ENCODE data around the gene MCHR1. TPM values are rescaled to one million over a fixed set of nuclear protein-coding genes. Genes with fewer than 3 reads are reported as not detected.
A peak's percentile ranks its signal among the peaks of the same experiment; 100 is the strongest.
"Not testable (repeated sequence)": the region's sequence is repeated elsewhere in the genome, so short reads cannot be mapped to it uniquely, and the experiment has no call there.

MCHR1 gene
- total RNA-seq, 1 experiment from 2014 or later: not detected

DNA sequence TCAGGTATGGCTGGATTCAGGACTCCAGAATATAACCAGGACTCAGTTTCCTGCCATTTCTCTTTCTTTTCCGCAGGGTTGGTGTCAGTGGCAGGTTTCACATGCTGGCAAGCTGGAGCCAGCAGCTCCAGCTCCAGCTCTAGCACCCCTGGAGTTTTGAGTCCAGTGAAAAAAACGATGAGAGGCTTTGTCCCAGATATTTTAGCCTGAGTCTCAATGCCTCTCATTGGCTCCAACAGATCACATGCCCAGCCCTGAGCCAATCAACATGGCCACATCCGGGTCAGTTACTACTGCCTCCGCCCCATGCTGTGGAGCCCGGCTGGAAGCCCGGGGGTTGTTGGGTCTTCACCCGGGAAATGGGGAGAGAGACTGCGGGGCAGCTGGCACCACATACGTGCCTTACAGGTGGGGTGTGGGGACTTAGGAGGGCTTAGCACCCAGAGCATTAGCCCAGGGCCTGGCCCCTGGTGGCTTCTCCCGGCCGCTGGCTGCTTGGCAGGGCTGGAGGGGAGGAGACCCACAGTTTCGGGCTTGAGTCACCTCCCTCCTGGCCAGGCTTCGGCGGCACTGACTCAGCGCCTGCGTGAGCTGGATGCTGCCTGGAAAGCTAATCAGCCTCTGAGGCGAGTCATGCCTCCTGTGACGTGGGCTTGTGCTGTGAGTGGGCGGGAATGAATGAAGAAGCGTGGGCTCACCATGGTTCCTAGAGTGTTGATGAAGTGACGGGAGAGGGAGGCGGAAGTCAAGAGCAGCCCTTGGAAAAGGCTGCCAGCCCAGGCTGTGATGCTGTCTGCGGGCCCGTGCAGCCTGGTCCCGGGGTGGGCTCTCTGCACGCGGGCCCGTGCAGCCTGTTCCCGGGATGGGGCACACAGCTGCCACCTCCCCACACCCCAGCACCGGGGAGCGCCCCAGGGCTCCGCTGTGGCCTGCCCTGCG is 27.5 kb upstream of the MCHR1 start:
- in situ Hi-C loops (cut with HindIII; ENCODE audit: low pct_unique_long_range_greater_than_20kb, low sequenced_read_pairs): no loop called here
- peak; percentile 100 for DNase-seq (ENCODE audit: low read depth)

DNA sequence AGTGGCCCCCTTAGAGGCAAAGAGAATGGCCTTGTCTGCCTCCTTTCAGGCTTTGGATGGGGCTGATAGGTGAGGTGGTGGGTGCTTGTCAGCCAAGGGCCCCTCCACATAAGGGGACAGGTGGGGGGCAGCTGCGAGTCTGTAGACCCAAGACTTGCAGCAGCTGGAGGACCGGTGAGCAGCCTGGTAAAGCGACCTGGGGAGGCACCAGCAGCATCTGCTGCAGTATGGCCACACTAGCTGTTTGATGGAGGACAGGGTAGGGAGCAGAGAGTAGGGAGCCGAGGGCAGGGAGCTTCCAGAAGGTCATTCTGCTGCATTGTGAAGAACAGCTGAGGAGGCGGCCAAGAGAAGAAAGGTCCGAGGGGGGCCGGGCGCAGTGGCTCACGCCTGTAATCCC is 25.9 kb upstream of the MCHR1 start:
- in situ Hi-C loops (cut with HindIII; ENCODE audit: low pct_unique_long_range_greater_than_20kb, low sequenced_read_pairs): no loop called here

GRCh38 chr22:40654522-40655167 is 24.6 kb upstream of the MCHR1 start:
- peak; percentile 85 for DNase-seq (ENCODE audit: low read depth)
- in situ Hi-C loops (cut with HindIII; ENCODE audit: low pct_unique_long_range_greater_than_20kb, low sequenced_read_pairs): no loop called here

More for the DNA sequence above, 25.9 kb upstream of the MCHR1 start:
- DNase-seq (ENCODE audit: low read depth): no peak

GRCh38 chr22:40655941-40656340 is 23.3 kb upstream of the MCHR1 start:
- DNase-seq (ENCODE audit: low read depth); in situ Hi-C loops (cut with HindIII; ENCODE audit: low pct_unique_long_range_greater_than_20kb, low sequenced_read_pairs): not testable (repeated sequence)

- in situ Hi-C loops (cut with HindIII; ENCODE audit: low pct_unique_long_range_greater_than_20kb, low sequenced_read_pairs); DNase-seq (ENCODE audit: low read depth): not testable (repeated sequence)
These were observed 22.6 kb upstream of the MCHR1 start for GRCh38 chr22:40656651-40657050.

GRCh38 chr22:40659166-40659565 is 20.1 kb upstream of the MCHR1 start:
- no peak for DNase-seq (ENCODE audit: low read depth)
- in situ Hi-C loops (cut with HindIII; ENCODE audit: low pct_unique_long_range_greater_than_20kb, low sequenced_read_pairs): no loop called here

DNA sequence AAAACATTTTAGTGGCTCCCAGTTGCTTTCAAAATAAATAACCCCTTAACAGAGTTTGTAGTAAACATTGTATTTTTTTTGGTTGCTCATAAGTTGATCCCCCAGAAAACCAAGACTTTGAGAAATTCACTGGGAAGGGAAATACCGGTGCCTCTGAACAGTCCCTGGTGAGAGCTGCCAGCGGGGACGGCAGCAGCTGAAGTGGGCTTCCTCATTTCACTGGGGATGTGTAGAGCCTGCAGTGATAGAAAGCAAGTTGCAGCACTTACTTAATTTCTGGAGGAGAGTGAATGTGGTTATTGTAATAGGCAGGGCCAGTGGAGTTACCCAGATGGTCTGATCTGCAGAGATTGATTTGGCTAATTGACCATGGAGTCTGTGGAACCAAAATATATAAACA is 18.6 kb upstream of the MCHR1 start:
- DNase-seq (ENCODE audit: low read depth): no peak
- in situ Hi-C loops (cut with HindIII; ENCODE audit: low pct_unique_long_range_greater_than_20kb, low sequenced_read_pairs): no loop called here

GRCh38 chr22:40661671-40662070 is 17.6 kb upstream of the MCHR1 start:
- no peak for DNase-seq (ENCODE audit: low read depth)
- in situ Hi-C loops (cut with HindIII; ENCODE audit: low pct_unique_long_range_greater_than_20kb, low sequenced_read_pairs): no loop called here

DNA sequence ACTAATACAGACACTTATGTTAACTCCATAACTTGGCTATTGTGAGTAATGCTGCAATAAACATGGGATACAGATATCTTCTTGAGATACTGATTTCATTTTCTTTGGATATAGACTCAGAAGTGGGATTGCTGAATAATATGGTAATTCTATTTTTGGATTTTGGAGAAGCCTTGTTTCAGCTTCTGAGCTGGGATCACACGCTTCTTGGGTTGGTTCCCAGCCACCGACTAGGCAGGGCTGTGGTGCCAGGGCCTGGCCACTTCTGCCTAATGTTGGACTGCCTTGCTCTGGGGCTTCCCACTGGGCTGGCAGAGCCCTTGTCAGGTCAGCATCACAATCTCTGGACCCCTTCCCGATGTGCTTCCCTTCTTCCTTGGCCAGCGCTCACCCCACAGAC is 14.0 kb upstream of the MCHR1 start:
- in situ Hi-C loops (cut with HindIII; ENCODE audit: low pct_unique_long_range_greater_than_20kb, low sequenced_read_pairs): no loop called here
- no peak for DNase-seq (ENCODE audit: low read depth)

- in situ Hi-C loops (cut with HindIII; ENCODE audit: low pct_unique_long_range_greater_than_20kb, low sequenced_read_pairs): no loop called here
- no peak for DNase-seq (ENCODE audit: low read depth)
These were observed 13.0 kb upstream of the MCHR1 start for GRCh38 chr22:40666151-40666848.

GRCh38 chr22:40668611-40669411 is 10.5 kb upstream of the MCHR1 start:
- DNase-seq (ENCODE audit: low read depth): peak; percentile 93
- in situ Hi-C loops (cut with HindIII; ENCODE audit: low pct_unique_long_range_greater_than_20kb, low sequenced_read_pairs): no loop called here

DNA sequence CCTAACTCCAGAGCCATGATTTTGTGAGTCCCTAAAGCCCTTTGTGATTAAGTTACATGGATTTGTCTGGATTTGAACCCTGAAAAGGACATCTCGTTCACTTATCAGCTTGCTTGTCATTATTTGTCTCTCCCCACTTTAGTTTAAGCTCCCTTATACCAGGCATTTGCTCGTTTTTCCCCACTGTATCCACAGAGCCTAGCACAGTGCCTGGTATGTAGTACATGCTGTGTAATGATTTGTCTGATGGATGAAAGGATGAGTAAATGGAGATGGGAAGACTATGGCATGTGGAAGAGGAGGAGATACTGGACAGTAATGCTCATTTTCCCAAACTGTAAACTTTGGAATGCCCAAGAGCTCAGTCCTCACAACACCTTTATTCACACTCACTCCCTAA is 9.2 kb upstream of the MCHR1 start:
- in situ Hi-C loops (cut with HindIII; ENCODE audit: low pct_unique_long_range_greater_than_20kb, low sequenced_read_pairs): no loop called here
- no peak for DNase-seq (ENCODE audit: low read depth)

- in situ Hi-C loops (cut with HindIII; ENCODE audit: low pct_unique_long_range_greater_than_20kb, low sequenced_read_pairs): no loop called here
- no peak for DNase-seq (ENCODE audit: low read depth)
These were observed 7.9 kb upstream of the MCHR1 start for GRCh38 chr22:40671369-40671768.

DNA sequence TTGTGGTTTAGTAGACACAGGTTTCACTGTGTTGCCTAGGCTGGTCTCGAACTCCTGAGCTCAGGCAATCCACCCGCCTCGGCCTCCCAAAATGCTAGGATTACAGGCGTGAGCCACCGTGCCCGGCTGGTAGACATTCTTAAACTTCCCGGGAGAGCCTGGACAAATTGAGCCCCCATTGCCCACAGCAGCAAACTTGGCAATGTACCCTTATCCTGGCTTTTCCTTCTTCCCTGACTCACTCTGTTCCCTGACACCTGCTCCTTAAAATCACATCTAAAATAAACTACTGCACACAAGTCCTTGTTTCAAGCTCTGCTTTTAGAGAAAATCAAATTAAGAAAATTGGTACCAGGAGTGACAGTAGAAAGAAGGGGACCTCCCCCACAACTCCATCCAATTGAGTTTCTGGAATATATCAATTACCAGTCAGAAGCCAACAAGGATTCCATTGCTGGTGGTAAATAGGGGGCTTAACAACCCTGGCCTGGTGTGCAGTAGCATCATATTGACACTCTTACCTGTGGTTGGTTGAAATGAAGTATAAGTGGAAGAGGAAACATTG is 7.4 kb upstream of the MCHR1 start:
- DNase-seq (ENCODE audit: low read depth): no peak
- in situ Hi-C loops (cut with HindIII; ENCODE audit: low pct_unique_long_range_greater_than_20kb, low sequenced_read_pairs): no loop called here

- DNase-seq (ENCODE audit: low read depth): no peak
- in situ Hi-C loops (cut with HindIII; ENCODE audit: low pct_unique_long_range_greater_than_20kb, low sequenced_read_pairs): no loop called here
These were observed 6.3 kb upstream of the MCHR1 start for GRCh38 chr22:40673017-40673416.

DNA sequence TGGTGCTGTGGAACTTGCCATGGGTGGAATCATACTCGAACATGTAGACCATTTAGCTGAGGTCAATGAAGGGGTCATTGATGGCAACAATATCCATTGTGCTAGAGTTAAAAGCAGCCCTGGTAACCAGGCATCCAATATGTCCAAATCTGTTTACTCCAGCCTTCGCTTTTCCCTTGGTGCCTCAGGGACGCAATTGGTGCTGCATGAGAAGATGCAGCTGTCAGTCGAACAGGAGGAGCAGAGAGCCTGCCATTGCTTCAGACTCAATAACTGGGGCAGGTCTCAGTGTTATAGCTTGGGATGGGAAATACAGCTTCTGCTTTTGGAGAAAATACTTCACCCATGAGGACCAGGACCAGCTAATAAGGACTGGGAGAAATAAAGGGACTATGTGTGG is 5.0 kb upstream of the MCHR1 start:
- DNase-seq (ENCODE audit: low read depth): no peak
- in situ Hi-C loops (cut with HindIII; ENCODE audit: low pct_unique_long_range_greater_than_20kb, low sequenced_read_pairs): no loop called here

- DNase-seq (ENCODE audit: low read depth); in situ Hi-C loops (cut with HindIII; ENCODE audit: low pct_unique_long_range_greater_than_20kb, low sequenced_read_pairs): not testable (repeated sequence)
These were observed 3.1 kb upstream of the MCHR1 start for GRCh38 chr22:40676166-40676565.

- DNase-seq (ENCODE audit: low read depth): no peak
- in situ Hi-C loops (cut with HindIII; ENCODE audit: low pct_unique_long_range_greater_than_20kb, low sequenced_read_pairs): no loop called here
These were observed 2.6 kb upstream of the MCHR1 start for GRCh38 chr22:40676644-40677043.
